ENCODE measurements around the gene BCAS3.

Gene BCAS3

GRCh38 chr17:61175298-61176142 lies 497.9 kb downstream of the BCAS3 start:
- no peak for DNase-seq (ENCODE audit: insufficient read length, low spot score)
- TF ChIP-seq POLR2AphosphoS5 (IDR thresholded peaks at IDR 0.05; ENCODE audit: low read depth, low read length) (no peak), SPI1 (IDR thresholded peaks at IDR 0.05; ENCODE audit: low read depth, low read length) (no peak), POU2F2 (IDR thresholded peaks at IDR 0.05; ENCODE audit: low read depth, low read length) (no peak), PAX5 (IDR thresholded peaks at IDR 0.05; ENCODE audit: insufficient read depth, low read length, severe bottlenecking) (no peak), POLR2A (IDR thresholded peaks at IDR 0.05; ENCODE audit: low read depth, low read length) (no peak), TAF1 (IDR thresholded peaks at IDR 0.05; ENCODE audit: low read depth, low read length) (no peak)
- no peak for FAIRE-seq

DNA sequence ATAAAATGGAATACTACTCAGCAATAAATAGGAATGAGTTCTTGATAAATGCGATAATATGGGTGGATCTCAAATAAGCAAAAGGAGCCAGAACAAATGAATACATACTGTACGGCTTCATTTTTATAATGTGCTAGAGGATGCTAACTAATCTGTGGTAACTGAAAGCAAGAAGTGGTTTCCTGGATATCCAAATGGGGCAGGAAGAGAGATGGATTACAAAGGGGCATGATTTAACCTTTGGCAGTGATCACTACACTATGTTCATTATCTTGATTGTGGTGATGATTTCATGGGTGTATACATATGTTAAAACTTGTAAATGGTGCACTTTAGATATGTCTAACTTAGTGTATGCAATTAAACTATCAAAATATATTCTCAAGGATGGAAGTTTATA lies 499.7 kb downstream of the BCAS3 start:
- DNase-seq (ENCODE audit: insufficient read length, low spot score) (no peak), FAIRE-seq (no peak)
- no peak for TF ChIP-seq POLR2A (IDR thresholded peaks at IDR 0.05; ENCODE audit: low read depth, low read length)

DNA sequence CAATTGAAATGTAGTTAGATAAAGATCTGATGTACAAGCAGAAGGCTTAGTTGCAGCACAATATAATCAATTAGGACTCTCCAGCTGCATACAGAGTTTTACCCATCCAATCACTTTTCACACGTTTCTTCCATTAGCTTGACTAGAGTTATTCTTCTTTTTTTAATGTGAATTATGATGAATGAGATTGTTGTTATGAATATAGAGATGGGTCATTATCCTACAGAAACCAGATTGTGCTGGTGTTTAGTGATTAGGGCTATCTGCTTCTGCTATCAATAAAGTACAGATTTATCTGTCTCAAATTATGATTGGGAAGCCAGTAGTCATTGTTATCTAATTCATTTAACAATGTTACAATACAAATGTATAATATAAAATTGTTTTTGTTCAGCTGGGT lies 500.6 kb downstream of the BCAS3 start:
- TF ChIP-seq POU2F2 (IDR thresholded peaks at IDR 0.05; ENCODE audit: low read depth, low read length) (no peak), TAF1 (IDR thresholded peaks at IDR 0.05; ENCODE audit: low read depth, low read length) (no peak), PAX5 (IDR thresholded peaks at IDR 0.05; ENCODE audit: insufficient read depth, low read length, severe bottlenecking) (no peak), SPI1 (IDR thresholded peaks at IDR 0.05; ENCODE audit: low read depth, low read length) (no peak), POLR2AphosphoS5 (IDR thresholded peaks at IDR 0.05; ENCODE audit: low read depth, low read length) (no peak), POLR2A (IDR thresholded peaks at IDR 0.05; ENCODE audit: low read depth, low read length) (no peak)
- FAIRE-seq (no peak), DNase-seq (ENCODE audit: insufficient read length, low spot score) (no peak)

DNA sequence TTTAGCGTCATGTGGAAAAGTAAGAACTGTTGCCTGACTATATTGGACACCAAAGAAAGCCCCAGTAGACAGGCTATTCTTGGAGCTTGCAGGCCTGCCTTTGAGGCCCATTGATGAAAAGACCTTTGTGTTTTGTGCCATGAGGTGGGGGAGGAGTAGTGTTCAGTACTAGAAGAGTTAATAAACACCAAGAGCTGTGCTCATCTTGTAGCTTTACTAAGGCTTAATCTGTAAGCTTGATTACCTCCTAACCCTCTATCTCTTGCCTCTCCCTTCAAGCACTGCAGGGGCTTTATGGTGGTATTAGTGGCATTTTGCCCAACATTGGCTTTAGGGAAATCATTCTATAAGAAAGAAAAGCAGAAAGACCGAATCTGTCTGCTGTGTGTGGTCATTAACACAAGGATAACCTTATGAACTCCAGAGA lies 501.7 kb downstream of the BCAS3 start:
- no peak for TF ChIP-seq TAF1 (IDR thresholded peaks at IDR 0.05; ENCODE audit: low read depth, low read length)
- no peak for TF ChIP-seq POLR2AphosphoS5 (IDR thresholded peaks at IDR 0.05; ENCODE audit: low read depth, low read length)
- no peak for TF ChIP-seq SPI1 (IDR thresholded peaks at IDR 0.05; ENCODE audit: low read depth, low read length)
- no peak for TF ChIP-seq PAX5 (IDR thresholded peaks at IDR 0.05; ENCODE audit: insufficient read depth, low read length, severe bottlenecking)
- TF ChIP-seq POLR2A (IDR thresholded peaks at IDR 0.05; ENCODE audit: low read depth, low read length) = no peak
- TF ChIP-seq POU2F2 (IDR thresholded peaks at IDR 0.05; ENCODE audit: low read depth, low read length) = no peak
- FAIRE-seq (no peak), DNase-seq (ENCODE audit: insufficient read length, low spot score) (no peak)

GRCh38 chr17:61183793-61184192 lies 506.1 kb downstream of the BCAS3 start:
- FAIRE-seq = no peak
- TF ChIP-seq SPI1 (IDR thresholded peaks at IDR 0.05; ENCODE audit: low read depth, low read length) = no peak
- TF ChIP-seq POU2F2 (IDR thresholded peaks at IDR 0.05; ENCODE audit: low read depth, low read length) = no peak
- TF ChIP-seq PAX5 (IDR thresholded peaks at IDR 0.05; ENCODE audit: insufficient read depth, low read length, severe bottlenecking) = no peak
- TF ChIP-seq POLR2AphosphoS5 (IDR thresholded peaks at IDR 0.05; ENCODE audit: low read depth, low read length) = no peak
- TF ChIP-seq POLR2A (IDR thresholded peaks at IDR 0.05; ENCODE audit: low read depth, low read length) = no peak
- no peak for TF ChIP-seq TAF1 (IDR thresholded peaks at IDR 0.05; ENCODE audit: low read depth, low read length)
- no peak for DNase-seq (ENCODE audit: insufficient read length, low spot score)

- FAIRE-seq (no peak), DNase-seq (ENCODE audit: insufficient read length, low spot score) (no peak)
- no peak for TF ChIP-seq PAX5 (IDR thresholded peaks at IDR 0.05; ENCODE audit: insufficient read depth, low read length, severe bottlenecking)
- TF ChIP-seq POLR2A (IDR thresholded peaks at IDR 0.05; ENCODE audit: low read depth, low read length) = no peak
- TF ChIP-seq POU2F2 (IDR thresholded peaks at IDR 0.05; ENCODE audit: low read depth, low read length) = no peak
- no peak for TF ChIP-seq TAF1 (IDR thresholded peaks at IDR 0.05; ENCODE audit: low read depth, low read length)
- no peak for TF ChIP-seq POLR2AphosphoS5 (IDR thresholded peaks at IDR 0.05; ENCODE audit: low read depth, low read length)
- no peak for TF ChIP-seq SPI1 (IDR thresholded peaks at IDR 0.05; ENCODE audit: low read depth, low read length)
These were observed 507.7 kb downstream of the BCAS3 start for GRCh38 chr17:61185385-61185784.

- TF ChIP-seq POLR2AphosphoS5 (IDR thresholded peaks at IDR 0.05; ENCODE audit: low read depth, low read length) (no peak), POU2F2 (IDR thresholded peaks at IDR 0.05; ENCODE audit: low read depth, low read length) (no peak), POLR2A (IDR thresholded peaks at IDR 0.05; ENCODE audit: low read depth, low read length) (no peak), PAX5 (IDR thresholded peaks at IDR 0.05; ENCODE audit: insufficient read depth, low read length, severe bottlenecking) (no peak), SPI1 (IDR thresholded peaks at IDR 0.05; ENCODE audit: low read depth, low read length) (no peak), TAF1 (IDR thresholded peaks at IDR 0.05; ENCODE audit: low read depth, low read length) (no peak)
- DNase-seq (ENCODE audit: insufficient read length, low spot score) (no peak), FAIRE-seq (no peak)
These were observed 509.4 kb downstream of the BCAS3 start for GRCh38 chr17:61187038-61187437.

- FAIRE-seq (no peak), DNase-seq (ENCODE audit: insufficient read length, low spot score) (no peak)
- TF ChIP-seq TAF1 (IDR thresholded peaks at IDR 0.05; ENCODE audit: low read depth, low read length) (no peak), SPI1 (IDR thresholded peaks at IDR 0.05; ENCODE audit: low read depth, low read length) (peak; percentile 35; the same call in 1 of the 2 replicates), POLR2A (IDR thresholded peaks at IDR 0.05; ENCODE audit: low read depth, low read length) (no peak), POU2F2 (IDR thresholded peaks at IDR 0.05; ENCODE audit: low read depth, low read length) (no peak)
These were observed 510.4 kb downstream of the BCAS3 start for GRCh38 chr17:61188081-61188480.

- FAIRE-seq (no peak), DNase-seq (ENCODE audit: insufficient read length, low spot score) (no peak)
- TF ChIP-seq POLR2A (IDR thresholded peaks at IDR 0.05; ENCODE audit: low read depth, low read length) = no peak
- TF ChIP-seq TAF1 (IDR thresholded peaks at IDR 0.05; ENCODE audit: low read depth, low read length) = no peak
These were observed 512.3 kb downstream of the BCAS3 start for GRCh38 chr17:61189968-61190367.

DNA sequence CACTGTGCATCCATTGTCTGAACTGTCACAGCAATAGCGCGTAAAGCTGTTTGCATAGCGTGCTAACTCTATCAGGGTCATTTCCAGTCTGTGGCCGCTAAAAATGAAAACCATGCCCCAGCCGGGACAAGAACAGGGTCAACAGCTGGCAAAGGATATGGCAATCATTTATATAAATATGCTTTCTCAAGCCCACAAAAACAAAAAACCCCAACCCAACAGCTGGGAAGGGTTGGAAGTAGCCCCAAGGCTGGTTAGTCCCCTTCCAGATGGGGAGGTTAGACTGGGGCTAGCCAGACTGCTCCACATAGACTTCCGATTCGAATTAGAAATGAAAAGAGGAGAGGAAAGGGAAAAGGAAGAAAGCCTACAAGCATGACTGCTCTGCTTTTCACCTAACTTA lies 518.7 kb downstream of the BCAS3 start:
- FAIRE-seq = no peak
- TF ChIP-seq POLR2A (IDR thresholded peaks at IDR 0.05; ENCODE audit: low read depth, low read length) (no peak), POLR2AphosphoS5 (IDR thresholded peaks at IDR 0.05; ENCODE audit: low read depth, low read length) (no peak), TAF1 (IDR thresholded peaks at IDR 0.05; ENCODE audit: low read depth, low read length) (no peak), PAX5 (IDR thresholded peaks at IDR 0.05; ENCODE audit: insufficient read depth, low read length, severe bottlenecking) (no peak), POU2F2 (IDR thresholded peaks at IDR 0.05; ENCODE audit: low read depth, low read length) (no peak), SPI1 (IDR thresholded peaks at IDR 0.05; ENCODE audit: low read depth, low read length) (no peak)

More for the DNA sequence above, 518.7 kb downstream of the BCAS3 start:
- no peak for DNase-seq (ENCODE audit: insufficient read length, low spot score)
